Measurements from ENCODE around the gene MTM1. TPM values are rescaled to one million over a fixed set of nuclear protein-coding genes. Genes with fewer than 3 reads are reported as not detected.

Gene MTM1
- total RNA-seq, 1 experiment from 2014 or later, result 22.9 TPM

- intact Hi-C loops (cut with micrococcal nuclease; ENCODE audit: unreplicated experiment), result loop anchor here (10.0 kb wide), 2 partner anchors 60 to 70 kb away; no protein-coding TSS in a partner anchor
- ChIA-PET CTCF (no interaction called here), POLR2A (ENCODE audit: unreplicated experiment) (no interaction called here)
- Histone ChIP-seq H3K27me3 (ENCODE audit: insufficient read depth, low read depth) (no peaks in the 10 kb centered on the region), H3K4me1 (replicated peaks; ENCODE audit: insufficient read depth) (no peaks in the 10 kb centered on the region), H3F3A (ENCODE audit: insufficient read depth, low read depth) (no peaks in the 10 kb centered on the region), H3K27ac (no peak overlapping the region), H3K9me2 (ENCODE audit: insufficient read depth) (no peaks in the 10 kb centered on the region), H3K36me3 (ENCODE audit: low read depth) (peaks cover 14% of the 10 kb centered on the region), H3K4me2 (no peak overlapping the region), H3K4me3 (no peak overlapping the region), H4K20me1 (ENCODE audit: insufficient read depth) (no peaks in the 10 kb centered on the region), H3K79me2 (ENCODE audit: low read depth) (no peaks in the 10 kb centered on the region), H3K9me3 (ENCODE audit: insufficient read depth, low read depth) (no peaks in the 10 kb centered on the region), H2AFZ (no peak overlapping the region)
- DNase-seq, result no peak
- no TSS peak for BruUV-seq (replicated peaks)
- TF ChIP-seq EZH2 (IDR thresholded peaks at IDR 0.05; ENCODE audit: low read depth) (no peak), CTCF (conservative IDR thresholded peaks at IDR 0.05) (no peak)
Observed at GRCh38 chrX:150644422-150644821, 76.0 kb downstream of the MTM1 start.

- H2AFZ ChIP-seq, result no peak overlapping the region
- TF ChIP-seq CTCF (conservative IDR thresholded peaks at IDR 0.05) (no peak), EZH2 (IDR thresholded peaks at IDR 0.05; ENCODE audit: low read depth) (no peak)
- H3K79me2 ChIP-seq (ENCODE audit: low read depth), result no peaks in the 10 kb centered on the region
- CTCF ChIA-PET, result no interaction called here
- H3K36me3 ChIP-seq (ENCODE audit: low read depth), result no peaks in the 10 kb centered on the region
- H3K27ac ChIP-seq, result no peak overlapping the region
- H4K20me1 ChIP-seq (ENCODE audit: insufficient read depth), result no peaks in the 10 kb centered on the region
- H3K4me3 ChIP-seq, result no peak overlapping the region
- no peaks in the 10 kb centered on the region for H3K4me1 ChIP-seq (replicated peaks; ENCODE audit: insufficient read depth)
- no peak for DNase-seq
- no peaks in the 10 kb centered on the region for H3F3A ChIP-seq (ENCODE audit: insufficient read depth, low read depth)
- BruUV-seq (replicated peaks), result no TSS peak
- H3K4me2 ChIP-seq, result no peak overlapping the region
- no peaks in the 10 kb centered on the region for H3K9me3 ChIP-seq (ENCODE audit: insufficient read depth, low read depth)
- no peaks in the 10 kb centered on the region for H3K27me3 ChIP-seq (ENCODE audit: insufficient read depth, low read depth)
- no peaks in the 10 kb centered on the region for H3K9me2 ChIP-seq (ENCODE audit: insufficient read depth)
- intact Hi-C loops (cut with micrococcal nuclease; ENCODE audit: unreplicated experiment), result loop anchor here (10.0 kb wide), 2 partner anchors 63 to 67 kb away; no protein-coding TSS in a partner anchor
- POLR2A ChIA-PET (ENCODE audit: unreplicated experiment), result no interaction called here
Observed at GRCh38 chrX:150647331-150647730, 78.9 kb downstream of the MTM1 start.

- TF ChIP-seq CTCF (conservative IDR thresholded peaks at IDR 0.05) (no peak), EZH2 (IDR thresholded peaks at IDR 0.05; ENCODE audit: low read depth) (no peak)
- H3K36me3 ChIP-seq (ENCODE audit: low read depth), result no peaks in the 10 kb centered on the region
- CTCF ChIA-PET, result no interaction called here
Observed at GRCh38 chrX:150648296-150648940, 80.0 kb downstream of the MTM1 start.

More at GRCh38 chrX:150648296-150648940, 80.0 kb downstream of the MTM1 start:
- DNase-seq, result no peak
- H3K27ac ChIP-seq, result no peak overlapping the region
- H3K79me2 ChIP-seq (ENCODE audit: low read depth), result no peaks in the 10 kb centered on the region
- no TSS peak for BruUV-seq (replicated peaks)
- intact Hi-C loops (cut with micrococcal nuclease; ENCODE audit: unreplicated experiment), result loop anchor here (10.0 kb wide), 2 partner anchors 64 to 66 kb away; no protein-coding TSS in a partner anchor
- no peaks in the 10 kb centered on the region for H4K20me1 ChIP-seq (ENCODE audit: insufficient read depth)
- H3K27me3 ChIP-seq (ENCODE audit: insufficient read depth, low read depth), result no peaks in the 10 kb centered on the region
- no peak overlapping the region for H3K4me3 ChIP-seq
- H3K4me1 ChIP-seq (replicated peaks; ENCODE audit: insufficient read depth), result no peaks in the 10 kb centered on the region
- H3K9me3 ChIP-seq (ENCODE audit: insufficient read depth, low read depth), result no peaks in the 10 kb centered on the region
- POLR2A ChIA-PET (ENCODE audit: unreplicated experiment), result no interaction called here
- no peak overlapping the region for H2AFZ ChIP-seq
- no peaks in the 10 kb centered on the region for H3K9me2 ChIP-seq (ENCODE audit: insufficient read depth)
- H3F3A ChIP-seq (ENCODE audit: insufficient read depth, low read depth), result no peaks in the 10 kb centered on the region
- no peak overlapping the region for H3K4me2 ChIP-seq

Measured in PC-9 (cell line).